ENCODE data around the gene OR52B2.
"Not testable (repeated sequence)": the region's sequence is repeated elsewhere in the genome, so short reads cannot be mapped to it uniquely, and the experiment has no call there.

The OR52B2 gene

GRCh38 chr11:6151117-6151516, 19.0 kb downstream of the OR52B2 start:
- DNase-seq = no peak

- not testable (repeated sequence) for DNase-seq
These were observed 26.4 kb downstream of the OR52B2 start for GRCh38 chr11:6143737-6144136.

DNA sequence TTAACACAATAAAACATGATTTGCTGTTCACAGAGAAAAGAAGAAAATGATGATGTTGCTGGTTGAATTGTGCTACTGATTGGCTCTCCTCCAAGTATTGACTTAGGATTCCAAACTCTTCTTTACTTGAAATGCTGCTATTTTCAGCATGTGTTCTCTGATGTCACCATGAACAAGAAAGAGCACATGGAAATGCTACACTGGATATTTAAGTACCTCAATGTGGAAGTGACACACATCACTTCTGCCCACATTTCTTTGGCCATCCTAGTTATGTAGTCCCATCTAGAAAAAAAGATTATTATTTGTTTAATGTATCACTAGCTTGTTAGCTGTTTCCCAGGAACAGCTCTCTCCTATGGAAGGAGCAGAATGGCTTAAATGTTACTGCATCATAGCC, 27.2 kb downstream of the OR52B2 start:
- no peak for DNase-seq

GRCh38 chr11:6135936-6136335, 34.2 kb downstream of the OR52B2 start:
- not testable (repeated sequence) for DNase-seq

GRCh38 chr11:6132431-6132830, 37.7 kb downstream of the OR52B2 start:
- no peak for DNase-seq

DNA sequence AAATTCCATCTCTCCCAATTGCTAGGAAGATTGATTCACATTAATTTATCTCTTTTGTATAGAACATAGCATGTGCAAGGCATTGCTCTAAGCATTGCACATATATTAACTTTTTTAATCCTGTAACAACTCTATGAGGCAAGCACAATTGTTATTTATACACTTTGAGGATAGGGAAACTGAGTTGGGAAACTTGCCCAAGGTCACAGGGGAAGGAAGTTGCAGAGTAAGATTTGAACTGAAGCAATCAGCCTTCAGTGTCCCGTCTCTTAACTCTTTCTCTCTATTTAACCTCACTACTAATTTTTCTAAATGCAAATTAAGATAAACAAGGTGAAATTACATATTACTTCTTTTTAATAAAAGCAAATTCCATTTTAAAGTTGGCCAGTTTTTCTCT, 40.5 kb downstream of the OR52B2 start:
- DNase-seq = no peak

GRCh38 chr11:6129011-6129410, 41.1 kb downstream of the OR52B2 start:
- no peak for DNase-seq

- DNase-seq = peak; percentile 42
These were observed 42.2 kb downstream of the OR52B2 start for GRCh38 chr11:6127881-6128280.

DNA sequence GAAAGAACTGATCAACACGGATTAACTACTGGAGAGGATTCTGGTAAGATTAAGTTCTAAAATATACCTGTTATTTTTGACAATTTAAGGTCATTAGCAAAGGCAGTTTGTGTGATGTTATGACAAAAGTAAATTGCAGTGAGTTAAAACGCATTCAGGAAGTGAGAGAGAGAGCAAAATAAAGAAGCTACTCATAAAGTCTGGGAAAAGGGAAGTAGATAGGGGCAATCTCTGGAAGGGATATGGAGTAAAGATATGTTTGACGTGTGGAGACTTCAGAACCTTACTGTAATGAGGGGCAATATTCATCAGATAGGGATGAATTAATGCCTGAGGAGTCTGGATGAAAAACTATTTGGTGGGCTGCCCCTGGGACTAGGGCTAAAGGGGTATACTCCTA, 45.9 kb downstream of the OR52B2 start:
- peak; percentile 32 for DNase-seq

Measured in OCI-M1 (cell line).